HG03439 (cell line): ENCODE measurements around the gene UBASH3A.

ENCODE experiments used
- ATAC-seq: cut with Tn5 transposase; IDR thresholded peaks from one replicate; pipeline ENCODE4 v1.9.1; 2021; ENCODE audit warnings: mild to moderate bottlenecking, moderate library complexity; ENCODE audit not compliant: unreplicated experiment

Gene UBASH3A, protein sequence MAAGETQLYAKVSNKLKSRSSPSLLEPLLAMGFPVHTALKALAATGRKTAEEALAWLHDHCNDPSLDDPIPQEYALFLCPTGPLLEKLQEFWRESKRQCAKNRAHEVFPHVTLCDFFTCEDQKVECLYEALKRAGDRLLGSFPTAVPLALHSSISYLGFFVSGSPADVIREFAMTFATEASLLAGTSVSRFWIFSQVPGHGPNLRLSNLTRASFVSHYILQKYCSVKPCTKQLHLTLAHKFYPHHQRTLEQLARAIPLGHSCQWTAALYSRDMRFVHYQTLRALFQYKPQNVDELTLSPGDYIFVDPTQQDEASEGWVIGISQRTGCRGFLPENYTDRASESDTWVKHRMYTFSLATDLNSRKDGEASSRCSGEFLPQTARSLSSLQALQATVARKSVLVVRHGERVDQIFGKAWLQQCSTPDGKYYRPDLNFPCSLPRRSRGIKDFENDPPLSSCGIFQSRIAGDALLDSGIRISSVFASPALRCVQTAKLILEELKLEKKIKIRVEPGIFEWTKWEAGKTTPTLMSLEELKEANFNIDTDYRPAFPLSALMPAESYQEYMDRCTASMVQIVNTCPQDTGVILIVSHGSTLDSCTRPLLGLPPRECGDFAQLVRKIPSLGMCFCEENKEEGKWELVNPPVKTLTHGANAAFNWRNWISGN

DNA sequence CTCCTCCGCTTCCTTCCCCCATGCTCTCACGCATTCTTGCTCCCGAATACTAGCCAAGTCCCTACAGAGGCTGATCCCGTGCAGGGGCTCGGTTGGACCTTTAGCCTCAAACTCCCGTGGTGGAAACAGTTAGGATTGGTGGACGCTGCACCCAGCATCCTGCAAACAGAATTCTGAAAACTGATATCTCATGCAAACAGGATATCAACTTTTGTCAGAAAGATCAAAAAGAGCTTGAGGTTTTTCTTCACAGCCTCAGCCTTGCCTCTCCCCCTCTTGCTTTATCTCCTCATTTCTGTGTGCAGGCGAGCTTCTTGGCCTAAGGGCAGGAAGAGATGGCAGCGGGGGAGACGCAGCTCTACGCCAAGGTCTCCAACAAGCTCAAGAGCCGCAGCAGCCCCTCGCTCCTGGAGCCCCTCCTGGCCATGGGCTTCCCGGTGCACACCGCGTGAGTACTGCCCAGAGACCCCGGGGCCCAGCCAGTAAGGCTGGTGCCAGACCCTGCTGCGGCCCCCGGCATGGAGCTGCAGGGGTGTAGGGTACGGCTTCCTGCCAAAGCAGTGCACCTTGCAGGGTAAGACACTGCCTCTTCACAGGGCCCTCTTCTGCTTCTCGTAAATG is at the start of gene UBASH3A:
Gene UBASH3A (plus strand): TSS at position 292 of the 621 bp plus-strand sequence. CDS start 44 bp downstream, at position 336.
- ATAC-seq, result no peak

DNA sequence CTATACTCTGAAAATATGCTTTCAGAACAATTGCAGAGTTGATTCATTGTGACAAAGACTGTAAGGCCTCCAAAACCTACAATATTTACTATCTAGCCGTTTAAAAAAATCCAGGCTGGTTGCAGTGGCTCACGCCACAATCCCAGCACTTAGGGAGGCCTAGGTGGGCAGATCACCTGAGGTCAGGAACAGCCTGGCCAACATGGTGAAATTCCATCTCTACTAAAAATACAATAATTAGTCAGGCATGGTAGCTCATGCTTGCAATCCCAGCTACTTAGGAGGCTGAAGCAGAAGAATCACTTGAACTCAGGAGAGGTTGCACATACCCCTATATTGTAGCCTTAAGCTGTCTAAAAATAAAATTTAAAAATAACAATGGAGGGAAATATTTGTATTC is 47.7 kb upstream of the UBASH3A start:
- no peak for ATAC-seq

DNA sequence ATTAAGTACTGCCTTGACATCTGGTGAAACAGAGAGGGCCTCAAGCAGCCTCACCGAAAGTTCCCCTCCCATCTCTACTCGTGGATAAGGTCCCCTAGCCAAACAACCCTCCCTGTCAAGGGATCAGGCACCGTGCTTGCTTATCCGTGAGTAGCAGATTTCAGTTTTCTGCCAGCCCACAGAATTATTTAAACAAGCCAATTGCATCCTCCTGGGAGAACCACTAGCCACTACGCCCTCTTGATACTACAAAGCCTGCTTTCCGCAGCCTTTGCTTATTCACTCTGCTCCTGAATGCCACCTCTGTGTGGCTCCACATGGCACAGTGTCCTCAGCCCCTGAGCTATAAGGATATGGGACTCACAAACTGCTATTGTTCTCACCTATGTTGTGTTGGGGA is 47.1 kb upstream of the UBASH3A start:
- ATAC-seq, result no peak

DNA sequence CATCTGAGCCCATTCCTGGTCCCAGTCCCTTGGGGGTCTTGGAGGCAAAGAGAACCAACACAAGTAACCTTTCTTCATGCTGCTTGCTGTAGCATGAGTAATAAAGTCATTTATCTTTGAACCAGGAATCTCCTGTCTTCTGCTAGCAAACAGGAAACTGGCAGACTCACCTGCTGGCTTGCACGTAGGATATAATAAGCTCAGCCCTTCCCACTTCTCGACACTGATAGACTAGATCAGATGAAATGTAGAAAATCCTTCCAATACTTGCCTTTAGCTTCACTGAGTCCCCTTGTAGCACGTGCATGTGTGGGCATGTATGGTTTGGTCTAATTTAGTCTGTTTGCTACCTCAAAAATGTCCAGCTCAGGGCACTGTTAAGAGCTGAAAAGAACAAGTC is 46.4 kb upstream of the UBASH3A start:
- ATAC-seq, result no peak

DNA sequence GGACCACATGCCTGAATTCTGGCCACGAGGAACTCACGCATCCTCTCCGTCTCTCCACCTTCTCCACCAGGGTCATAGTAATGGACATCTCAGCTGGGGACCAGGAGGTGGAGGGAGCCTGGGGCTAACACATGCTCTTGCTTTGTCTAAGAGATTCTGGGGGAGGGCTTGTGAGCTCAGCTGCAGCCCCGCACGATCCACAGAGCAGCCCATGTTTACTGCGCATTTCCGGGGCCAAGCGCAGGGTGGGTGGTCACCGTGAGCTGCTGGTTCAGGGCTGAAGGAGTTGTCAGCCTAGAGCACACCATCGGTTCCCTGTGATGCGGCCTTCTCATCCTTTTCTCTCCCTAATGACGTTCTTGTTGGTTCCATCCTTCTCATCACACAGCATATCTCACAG is 45.4 kb upstream of the UBASH3A start:
- ATAC-seq, result no peak

DNA sequence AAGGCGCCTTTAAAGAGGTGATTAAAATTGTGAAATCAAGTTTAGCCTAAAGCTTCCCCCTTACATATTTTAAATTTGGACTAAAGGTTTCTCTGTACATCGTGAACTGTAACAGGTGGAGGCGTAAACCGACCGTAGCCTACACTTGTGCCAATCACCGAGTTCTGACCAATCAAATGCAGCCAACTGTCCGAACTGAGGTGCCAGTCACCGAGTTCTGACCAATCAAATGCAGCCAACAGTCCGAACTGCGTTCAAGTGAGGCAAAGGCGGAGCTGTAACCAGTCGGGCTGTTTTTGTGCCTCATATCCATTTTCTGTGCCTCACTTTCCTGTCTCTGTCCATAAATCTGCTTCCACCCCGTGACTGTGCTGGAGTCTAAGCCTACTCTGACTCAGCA is 44.8 kb upstream of the UBASH3A start:
- no peak for ATAC-seq

DNA sequence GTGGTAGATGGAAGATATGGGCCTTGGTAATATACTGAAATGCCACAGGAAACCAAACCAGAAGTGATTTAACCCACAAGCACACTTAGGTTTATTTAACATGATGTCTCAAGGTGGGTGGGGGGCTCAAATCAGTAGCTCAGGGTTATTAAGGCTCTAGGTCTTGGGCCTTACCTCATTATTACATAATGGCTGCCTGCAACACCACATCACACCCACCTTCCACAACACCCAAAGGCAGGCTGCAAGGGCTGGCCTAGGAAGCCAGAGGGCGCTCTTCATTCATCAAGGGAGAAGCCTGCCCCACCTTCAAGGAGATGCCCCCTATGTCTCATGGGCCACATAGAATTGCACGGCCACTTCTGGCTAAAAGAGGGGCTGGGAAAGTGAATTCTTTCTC is 43.4 kb upstream of the UBASH3A start:
- ATAC-seq, result no peak

DNA sequence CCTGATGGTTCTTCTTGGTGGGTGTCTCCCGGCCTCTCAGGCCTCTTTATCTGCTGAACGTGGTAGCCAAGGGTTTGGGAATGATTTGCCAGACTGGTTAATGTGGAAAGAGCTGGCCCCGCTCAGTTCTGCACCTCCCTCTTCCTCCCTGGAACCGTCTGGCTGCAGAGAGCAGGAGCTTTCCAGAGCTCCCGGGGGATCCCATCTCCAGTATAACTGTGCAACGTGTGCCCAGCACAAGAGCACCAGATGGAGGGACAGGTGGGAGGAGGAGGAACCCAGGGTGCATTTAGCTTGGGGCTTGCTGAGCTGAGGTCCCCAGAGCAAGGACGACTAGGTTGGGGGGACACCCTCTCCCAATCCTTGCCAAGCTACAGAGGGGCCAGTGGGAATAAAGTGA is 42.4 kb upstream of the UBASH3A start:
- ATAC-seq, result no peak

DNA sequence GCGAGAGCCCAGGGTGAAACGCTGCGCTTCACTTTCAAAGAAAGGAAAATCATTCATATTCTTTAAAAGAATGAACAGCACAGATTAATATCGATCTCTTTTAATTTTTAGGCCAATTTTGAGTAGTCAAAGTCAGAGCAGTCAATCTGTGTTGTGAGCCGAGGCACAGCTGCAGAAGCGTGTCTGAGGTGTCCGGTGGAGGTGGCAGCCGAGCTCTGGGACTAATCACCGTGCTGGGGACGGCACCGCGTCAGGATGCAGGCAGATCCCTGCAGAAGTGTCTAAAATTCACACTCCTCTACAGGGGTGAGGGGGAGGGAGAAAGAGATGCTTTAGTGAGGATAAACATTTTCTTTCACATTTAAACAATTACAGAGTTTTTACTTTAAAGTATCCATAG is 41.5 kb upstream of the UBASH3A start:
- no peak for ATAC-seq

DNA sequence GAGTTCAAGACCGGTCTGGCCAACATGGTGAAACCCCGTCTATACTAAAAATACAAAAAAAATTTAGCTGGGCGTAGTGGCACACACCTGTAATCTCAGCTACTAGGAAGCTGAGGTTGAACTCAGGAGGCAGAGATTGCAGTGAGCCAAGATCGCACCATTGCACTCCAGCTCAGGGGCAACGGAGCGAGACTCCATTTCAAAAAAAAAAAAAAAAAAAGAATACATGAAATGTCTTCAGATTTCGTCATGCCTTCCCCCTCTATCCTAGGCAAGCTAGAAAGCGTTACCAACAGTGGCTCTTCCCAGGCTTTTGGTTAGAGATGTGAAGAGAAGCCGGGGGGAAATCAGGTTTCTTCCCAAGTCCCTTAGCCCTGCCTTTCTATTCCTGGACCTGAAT is 41.0 kb upstream of the UBASH3A start:
- no peak for ATAC-seq

DNA sequence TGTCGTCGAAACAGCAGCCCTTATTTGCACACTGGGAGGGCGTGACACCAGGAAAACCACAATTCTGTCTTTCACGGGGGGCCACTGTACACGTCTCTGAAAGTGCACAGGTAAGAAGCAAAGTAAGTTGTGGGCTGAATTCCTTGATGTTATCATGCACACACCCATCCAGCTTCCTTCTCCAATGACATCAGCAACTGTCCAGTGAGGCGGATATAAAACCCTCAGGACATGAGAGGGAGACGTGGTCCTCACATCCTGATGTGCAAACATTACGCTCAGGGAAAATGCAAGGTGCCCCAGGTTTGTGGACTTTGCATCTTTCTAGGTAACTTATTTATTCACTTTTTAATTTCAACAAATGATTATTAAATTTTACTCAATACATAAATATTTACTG is 40.4 kb upstream of the UBASH3A start:
- no peak for ATAC-seq

DNA sequence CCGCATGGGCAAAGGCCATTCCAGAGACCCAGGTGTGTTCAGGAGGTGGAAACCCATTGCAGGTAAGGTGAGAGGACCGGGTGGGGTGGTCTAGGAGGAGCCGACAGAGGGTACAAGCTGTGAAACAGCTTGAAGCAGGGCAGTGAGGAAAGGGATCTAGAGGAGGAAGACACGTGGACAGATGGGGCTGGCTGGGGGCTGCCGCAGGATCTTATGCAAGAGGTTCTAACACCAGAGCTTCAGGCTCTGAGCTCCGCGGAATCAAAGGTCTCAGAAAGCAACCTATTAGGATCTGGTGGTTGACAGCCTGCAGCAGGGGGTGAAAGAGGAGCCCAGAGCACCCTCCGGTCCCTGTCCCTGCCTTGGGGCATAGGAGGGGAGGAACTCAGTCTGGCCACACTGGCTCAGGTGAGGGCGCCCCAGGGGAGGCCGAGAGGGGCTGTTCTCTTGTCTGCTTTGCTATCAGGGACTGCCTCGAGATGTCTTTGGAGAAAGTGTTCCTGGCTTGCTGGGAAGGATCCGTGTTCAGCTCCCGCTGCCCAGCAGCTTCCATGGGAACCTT is 39.3 kb upstream of the UBASH3A start:
- ATAC-seq, result no peak

DNA sequence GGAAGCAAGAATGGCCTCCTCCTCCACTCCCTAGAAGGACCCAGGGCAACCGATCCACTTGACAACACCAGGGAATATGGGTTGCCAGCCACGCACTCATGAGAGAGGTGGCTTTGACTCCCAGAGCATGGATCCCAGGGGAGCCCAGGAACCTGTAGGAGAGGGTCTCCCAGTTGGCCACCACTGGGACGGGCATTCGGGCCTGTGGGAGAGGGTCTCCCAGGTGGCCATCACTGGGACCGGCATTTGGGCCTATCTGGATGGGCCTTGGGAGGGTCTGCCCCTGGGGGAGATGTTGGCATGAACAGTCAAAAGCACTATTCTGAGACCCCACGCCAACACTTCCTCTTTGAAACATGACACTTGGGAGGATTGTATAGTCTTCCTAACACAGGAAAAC is 37.9 kb upstream of the UBASH3A start:
- no peak for ATAC-seq

DNA sequence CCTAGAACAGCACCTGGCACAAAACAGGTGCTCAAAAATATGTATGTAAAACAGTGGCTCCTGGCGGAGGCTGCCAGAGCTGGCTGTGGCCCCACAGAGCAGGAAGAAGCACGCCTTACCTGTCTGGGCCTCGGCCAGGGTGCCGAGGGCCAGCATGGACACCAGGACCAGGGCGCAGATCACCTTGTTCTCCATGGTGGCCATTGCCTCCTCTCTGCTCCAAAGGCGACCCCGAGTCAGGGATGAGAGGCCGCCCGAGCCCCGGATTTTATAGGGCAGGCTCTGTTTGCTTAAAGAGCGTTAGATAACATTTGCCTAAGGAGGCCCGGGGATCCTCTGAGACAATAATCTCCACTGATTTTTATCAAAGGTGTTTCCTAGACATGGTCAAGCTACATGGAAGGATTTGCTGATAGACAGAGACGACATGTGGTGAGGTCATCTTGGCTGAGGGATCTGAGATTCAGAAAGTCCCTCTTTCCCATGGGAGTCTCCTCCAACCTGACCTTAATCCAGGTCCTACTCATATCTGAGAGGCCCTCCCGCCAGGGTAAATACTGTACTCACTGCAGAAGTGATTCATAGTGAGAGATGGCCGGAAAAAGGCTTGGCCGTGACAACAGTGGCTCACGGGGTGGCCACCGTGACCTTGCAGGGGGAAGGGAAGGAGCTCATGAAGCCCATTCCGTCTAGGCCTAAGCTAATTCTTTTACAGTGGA is 37.3 kb upstream of the UBASH3A start, which contains the start of gene TFF1:
Gene TFF1 (minus strand): TSS at position 244 of the 719 bp plus-strand sequence. CDS start 40 bp downstream, at position 204.
- ATAC-seq, result no peak

DNA sequence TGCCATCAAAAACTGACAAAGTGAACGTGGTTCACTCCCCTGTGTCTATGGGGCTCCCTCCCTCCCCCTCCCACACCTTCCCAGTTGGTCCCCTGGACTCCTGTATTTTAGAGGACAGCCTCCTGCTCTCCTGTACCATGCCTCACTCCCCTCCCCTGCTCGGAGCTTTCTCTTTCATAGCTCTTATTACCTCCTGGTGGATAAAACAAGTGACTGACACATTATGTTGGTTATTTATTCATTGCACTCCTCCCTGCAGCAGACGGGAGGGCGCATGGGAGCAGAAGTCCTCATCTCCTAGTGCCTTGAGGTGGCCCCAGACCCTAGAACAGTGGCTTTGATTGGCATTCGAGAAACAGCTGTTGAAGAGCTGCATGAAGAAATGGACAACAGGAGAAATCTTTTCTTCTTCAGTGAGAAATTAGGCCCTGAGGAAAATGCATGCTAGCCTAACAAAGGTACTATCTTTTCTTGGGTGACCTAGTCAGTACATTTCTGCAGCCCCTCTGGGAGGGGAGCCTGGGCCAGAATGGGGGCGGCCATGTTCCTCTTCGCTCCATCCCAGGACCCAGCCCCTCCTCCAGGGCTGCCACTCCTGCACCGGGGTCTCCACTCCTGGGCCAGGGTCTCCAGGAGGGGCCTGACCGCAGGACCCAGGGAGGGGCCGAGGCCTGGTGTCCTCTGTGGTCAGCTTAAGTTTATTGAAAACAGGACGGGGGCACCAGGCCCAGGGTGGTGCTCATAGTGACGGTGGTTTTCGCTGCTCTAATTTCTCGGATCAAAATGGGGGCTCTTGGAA is 36.1 kb upstream of the UBASH3A start:
- ATAC-seq, result no peak

DNA sequence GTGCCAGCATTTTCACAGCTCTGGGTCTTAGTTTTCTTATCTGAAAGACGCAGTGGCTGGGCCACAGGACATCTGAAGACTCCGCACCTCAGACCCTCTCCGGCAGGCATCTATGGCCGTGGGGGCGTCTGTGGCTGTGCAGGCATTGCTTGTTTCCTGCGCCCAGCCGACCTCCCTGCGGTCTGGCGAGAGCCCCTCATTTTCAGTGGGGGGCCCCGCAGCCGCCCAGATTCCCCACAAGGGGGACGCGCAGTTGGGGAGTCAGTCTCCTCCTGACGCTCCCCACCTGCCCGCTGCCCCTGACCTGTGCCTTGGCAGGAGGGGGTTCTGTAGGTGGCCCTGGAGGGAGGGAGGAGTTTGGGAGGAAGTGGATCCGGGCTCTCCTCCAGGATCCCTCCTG is 33.9 kb upstream of the UBASH3A start:
- ATAC-seq, result no peak

DNA sequence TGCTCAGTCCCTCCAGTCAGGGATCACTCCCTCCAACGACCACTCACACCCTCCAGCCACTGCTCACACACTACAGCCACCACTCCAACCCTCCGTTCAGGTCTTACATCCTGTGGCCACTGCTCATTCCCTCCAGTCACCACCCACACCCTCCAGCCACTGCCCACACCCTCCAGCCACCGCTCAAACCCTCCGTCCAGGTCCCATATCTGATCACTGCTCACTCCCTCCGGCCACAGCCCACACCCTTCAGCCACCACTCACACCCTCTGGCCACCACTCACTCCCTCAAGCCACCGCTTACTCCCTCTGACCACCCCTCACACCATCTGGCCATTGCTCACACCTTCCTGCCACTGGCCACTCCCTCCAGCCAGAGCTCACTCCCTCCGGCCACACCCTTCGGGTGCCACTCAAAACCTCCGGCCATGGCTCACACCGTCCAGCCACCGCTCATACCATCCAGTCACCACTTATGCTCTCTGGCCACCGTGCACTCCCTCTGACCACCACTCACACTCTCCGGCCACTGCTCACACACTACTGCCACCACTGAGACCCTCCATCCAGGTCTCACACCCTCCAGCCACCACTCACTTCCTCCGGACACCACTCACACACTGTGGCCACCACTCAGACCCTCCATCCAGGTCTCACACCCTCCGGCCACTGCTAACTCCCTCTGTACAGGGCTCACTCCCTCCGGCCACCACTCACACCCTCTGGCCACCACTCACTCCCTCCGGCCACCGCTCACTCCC is 32.6 kb upstream of the UBASH3A start:
- no peak for ATAC-seq

DNA sequence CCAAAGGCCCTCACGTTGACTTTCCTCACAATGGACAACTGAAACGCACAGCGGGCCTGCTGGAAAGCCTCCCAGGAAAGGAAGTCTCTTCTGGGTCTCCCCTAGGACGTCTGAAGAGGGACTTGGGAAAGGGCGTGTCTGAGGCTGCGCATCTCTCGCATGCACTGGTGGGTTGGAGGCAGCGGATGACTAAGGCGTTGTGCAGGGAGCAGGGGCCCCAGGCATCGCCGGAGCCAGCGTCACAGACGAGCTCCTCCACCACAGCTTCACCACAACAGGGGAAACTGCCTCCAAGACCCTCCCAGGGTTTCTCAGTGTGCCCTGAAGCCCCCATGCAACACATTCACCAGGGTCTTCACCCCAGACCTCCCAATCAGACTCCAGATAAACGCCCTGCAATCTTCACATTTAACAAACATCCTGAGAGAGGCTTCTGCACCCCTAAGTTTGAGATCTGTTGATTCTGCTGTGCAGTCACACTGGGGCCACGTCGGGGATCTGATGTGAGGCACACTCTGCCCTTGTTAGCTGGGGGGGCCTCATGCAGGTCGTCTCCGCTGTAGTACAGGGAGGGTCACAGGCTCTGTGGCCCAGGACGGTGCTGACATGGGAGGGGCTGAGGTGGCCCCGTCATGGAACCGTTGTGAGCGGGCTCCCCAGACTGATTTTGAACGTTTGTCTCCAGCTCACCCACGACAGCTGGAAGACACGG is 30.4 kb upstream of the UBASH3A start:
- no peak for ATAC-seq
